ENCODE measurements around the gene TGFA. TPM values are rescaled to one million over a fixed set of nuclear protein-coding genes. Genes with fewer than 3 reads are reported as not detected.
A peak's percentile ranks its signal among the peaks of the same experiment; 100 is the strongest.

The TGFA gene
- total RNA-seq, 1 donor from 2014 or later: not detected

DNA sequence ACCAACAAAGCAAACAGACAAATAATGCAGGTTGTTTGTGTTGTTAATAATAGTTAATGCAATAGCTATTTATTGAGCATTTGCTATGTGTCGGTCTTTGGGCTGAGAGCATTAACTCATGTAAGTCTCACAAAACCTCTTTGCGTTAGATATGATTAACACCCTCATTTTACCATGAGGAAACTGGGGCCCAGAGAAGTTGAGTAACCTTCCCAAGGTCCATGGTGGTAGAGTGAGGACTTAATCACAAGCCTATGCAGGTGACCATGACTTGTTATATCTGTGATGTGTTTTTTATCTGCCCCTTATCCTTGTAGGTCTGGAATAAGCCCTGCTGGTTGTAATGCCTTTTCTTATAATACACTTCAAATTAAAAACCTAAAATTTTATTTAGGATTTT is 127.3 kb downstream of the TGFA start:
- H3K9me3 Mint-ChIP-seq: peaks cover 2% of the 10 kb centered on the region
- H3K4me3 ChIP-seq: no peak overlapping the region
- no peak overlapping the region for H3K9ac ChIP-seq
- no peaks in the 10 kb centered on the region for H3K27me3 ChIP-seq
- H3K27ac Mint-ChIP-seq: no peak overlapping the region
- no peak for DNase-seq (ENCODE audit: low spot score)
- H3K4me1 Mint-ChIP-seq: no peaks in the 10 kb centered on the region
- no peaks in the 10 kb centered on the region for H3K79me2 ChIP-seq (ENCODE audit: low read depth)
- H3K4me2 ChIP-seq: no peak overlapping the region
- H3K4me3 Mint-ChIP-seq: no peak overlapping the region
- H4K20me1 ChIP-seq (ENCODE audit: low read depth): no peaks in the 10 kb centered on the region
- TF ChIP-seq EZH2phosphoT487 (IDR thresholded peaks at IDR 0.05) (no peak), EZH2 (IDR thresholded peaks at IDR 0.05) (no peak)
- TF ChIP-seq, protein P1, sequence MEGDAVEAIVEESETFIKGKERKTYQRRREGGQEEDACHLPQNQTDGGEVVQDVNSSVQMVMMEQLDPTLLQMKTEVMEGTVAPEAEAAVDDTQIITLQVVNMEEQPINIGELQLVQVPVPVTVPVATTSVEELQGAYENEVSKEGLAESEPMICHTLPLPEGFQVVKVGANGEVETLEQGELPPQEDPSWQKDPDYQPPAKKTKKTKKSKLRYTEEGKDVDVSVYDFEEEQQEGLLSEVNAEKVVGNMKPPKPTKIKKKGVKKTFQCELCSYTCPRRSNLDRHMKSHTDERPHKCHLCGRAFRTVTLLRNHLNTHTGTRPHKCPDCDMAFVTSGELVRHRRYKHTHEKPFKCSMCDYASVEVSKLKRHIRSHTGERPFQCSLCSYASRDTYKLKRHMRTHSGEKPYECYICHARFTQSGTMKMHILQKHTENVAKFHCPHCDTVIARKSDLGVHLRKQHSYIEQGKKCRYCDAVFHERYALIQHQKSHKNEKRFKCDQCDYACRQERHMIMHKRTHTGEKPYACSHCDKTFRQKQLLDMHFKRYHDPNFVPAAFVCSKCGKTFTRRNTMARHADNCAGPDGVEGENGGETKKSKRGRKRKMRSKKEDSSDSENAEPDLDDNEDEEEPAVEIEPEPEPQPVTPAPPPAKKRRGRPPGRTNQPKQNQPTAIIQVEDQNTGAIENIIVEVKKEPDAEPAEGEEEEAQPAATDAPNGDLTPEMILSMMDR (IDR thresholded peaks at IDR 0.05): no peak
- no peaks in the 10 kb centered on the region for H3K4me1 ChIP-seq
- H3K36me3 Mint-ChIP-seq: no peaks in the 10 kb centered on the region
- no peaks in the 10 kb centered on the region for H3K9me3 ChIP-seq (ENCODE audit: low read depth)
- H2AFZ ChIP-seq (replicated peaks): no peak overlapping the region
- no peak overlapping the region for H3K27ac ChIP-seq
- no peaks in the 10 kb centered on the region for H3K27me3 Mint-ChIP-seq (ENCODE audit: insufficient read depth, low read depth)
- no peaks in the 10 kb centered on the region for H3K36me3 ChIP-seq
- no peaks in the 10 kb centered on the region for H3F3A ChIP-seq (ENCODE audit: low read depth)

DNA sequence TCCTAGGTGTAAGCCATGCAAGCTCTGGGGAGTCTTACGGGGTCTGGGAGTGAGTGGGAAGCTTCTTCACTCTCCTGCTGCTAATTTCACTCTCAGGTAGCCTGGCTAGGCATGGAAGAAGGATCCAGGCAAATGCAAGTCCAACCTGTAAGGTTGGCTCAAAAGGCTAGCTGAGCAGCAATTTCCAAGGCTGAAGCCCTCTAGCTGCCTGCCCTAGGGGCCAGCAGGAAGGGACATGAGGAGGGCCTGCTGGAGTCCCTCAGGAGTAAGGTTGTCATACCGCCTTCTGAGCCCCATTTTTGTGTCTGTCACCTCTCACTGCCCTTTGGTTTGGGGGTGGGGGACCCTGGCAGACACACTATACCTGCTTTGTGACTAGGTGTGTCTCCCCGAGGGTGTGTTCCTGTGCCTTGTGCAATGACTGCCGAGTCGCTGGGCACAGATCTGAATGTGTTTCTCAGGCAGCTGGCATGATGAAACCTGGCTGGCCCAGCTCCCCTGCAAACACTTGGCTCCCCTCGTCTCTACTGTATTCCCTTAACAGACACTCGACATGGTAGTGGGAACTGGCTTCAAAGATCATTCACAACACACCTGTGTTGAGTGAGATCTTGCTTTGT is 127.8 kb downstream of the TGFA start:
- no peaks in the 10 kb centered on the region for H3K36me3 Mint-ChIP-seq
- H3K4me3 Mint-ChIP-seq: no peak overlapping the region
- no peaks in the 10 kb centered on the region for H3K9me3 Mint-ChIP-seq
- no peak overlapping the region for H3K27ac Mint-ChIP-seq
- peaks cover 1% of the 10 kb centered on the region for H3K4me1 Mint-ChIP-seq
- no peak overlapping the region for H3K9ac ChIP-seq
- no peak overlapping the region for H3K27ac ChIP-seq
- H3K4me2 ChIP-seq: no peak overlapping the region
- no peaks in the 10 kb centered on the region for H3K79me2 ChIP-seq (ENCODE audit: low read depth)
- no peaks in the 10 kb centered on the region for H3K36me3 ChIP-seq
- no peak for TF ChIP-seq EZH2 (IDR thresholded peaks at IDR 0.05)
- TF ChIP-seq EZH2phosphoT487 (IDR thresholded peaks at IDR 0.05): no peak
- TF ChIP-seq, protein P1 (IDR thresholded peaks at IDR 0.05): no peak
- H4K20me1 ChIP-seq (ENCODE audit: low read depth): no peaks in the 10 kb centered on the region
- no peak for DNase-seq (ENCODE audit: low spot score)
- no peaks in the 10 kb centered on the region for H3K27me3 Mint-ChIP-seq (ENCODE audit: insufficient read depth, low read depth)
- H2AFZ ChIP-seq (replicated peaks): peak overlapping the region; percentile 42
- no peaks in the 10 kb centered on the region for H3K9me3 ChIP-seq (ENCODE audit: low read depth)
- H3F3A ChIP-seq (ENCODE audit: low read depth): no peaks in the 10 kb centered on the region
- H3K4me3 ChIP-seq: no peak overlapping the region
- H3K4me1 ChIP-seq: no peaks in the 10 kb centered on the region
- no peaks in the 10 kb centered on the region for H3K27me3 ChIP-seq

DNA sequence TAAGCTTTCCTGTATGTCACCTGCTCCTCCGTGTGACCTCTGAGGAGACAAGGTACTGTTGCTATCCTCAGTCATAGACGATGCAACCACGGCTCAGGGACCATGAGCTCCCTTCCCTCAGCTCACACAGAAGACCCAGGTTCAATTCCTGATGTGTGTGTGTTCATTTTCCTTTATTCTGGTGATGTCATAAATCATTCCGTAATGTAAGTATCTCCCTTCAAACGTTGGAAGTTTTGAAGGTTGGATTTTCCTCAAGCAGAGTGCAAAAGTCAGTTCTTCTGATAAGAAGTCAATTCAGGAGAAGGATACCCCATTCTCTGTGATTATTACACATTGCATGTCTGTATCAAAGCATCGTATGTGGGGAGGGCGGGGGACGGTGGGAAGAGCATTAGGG is 132.9 kb downstream of the TGFA start:
- DNase-seq (ENCODE audit: low spot score): no peak
- no peak overlapping the region for H3K4me2 ChIP-seq
- no peak overlapping the region for H3K4me3 ChIP-seq
- TF ChIP-seq, protein P1 (IDR thresholded peaks at IDR 0.05): no peak
- TF ChIP-seq EZH2 (IDR thresholded peaks at IDR 0.05) (no peak), EZH2phosphoT487 (IDR thresholded peaks at IDR 0.05) (no peak)
- no peak overlapping the region for H2AFZ ChIP-seq (replicated peaks)
- peaks cover 12% of the 10 kb centered on the region for H3K4me1 Mint-ChIP-seq
- no peaks in the 10 kb centered on the region for H3K9me3 ChIP-seq (ENCODE audit: low read depth)
- no peak overlapping the region for H3K9ac ChIP-seq
- H4K20me1 ChIP-seq (ENCODE audit: low read depth): no peaks in the 10 kb centered on the region
- no peak overlapping the region for H3K4me3 Mint-ChIP-seq
- peaks cover 9% of the 10 kb centered on the region for H3K4me1 ChIP-seq
- no peaks in the 10 kb centered on the region for H3K27me3 ChIP-seq
- H3F3A ChIP-seq (ENCODE audit: low read depth): no peaks in the 10 kb centered on the region
- H3K36me3 Mint-ChIP-seq: no peaks in the 10 kb centered on the region
- no peaks in the 10 kb centered on the region for H3K36me3 ChIP-seq
- no peaks in the 10 kb centered on the region for H3K79me2 ChIP-seq (ENCODE audit: low read depth)
- no peak overlapping the region for H3K27ac ChIP-seq
- H3K9me3 Mint-ChIP-seq: no peaks in the 10 kb centered on the region
- H3K27me3 Mint-ChIP-seq (ENCODE audit: insufficient read depth, low read depth): peaks cover 2% of the 10 kb centered on the region
- H3K27ac Mint-ChIP-seq: peak overlapping the region; percentile 75
